ENCODE measurements around the gene LCOR.

GRCh38 chr10:96919785-96920430, 87.8 kb downstream of the LCOR start:
- TF ChIP-seq EZH2phosphoT487 (IDR thresholded peaks at IDR 0.05; ENCODE audit: low read depth, severe bottlenecking, unreplicated experiment) (no peak), CTCF (IDR thresholded peaks at IDR 0.05; ENCODE audit: poor library complexity) (no peak), EZH2 (IDR thresholded peaks at IDR 0.05; ENCODE audit: borderline replicate concordance) (no peak)
